Left renal pelvis (tissue), 4 donors: Measurements from ENCODE around the gene ACSM3. TPM values are rescaled to one million over a fixed set of nuclear protein-coding genes. Genes with fewer than 3 reads are reported as not detected.
A peak's percentile ranks its signal among the peaks of the same experiment; 100 is the strongest.

Experiments
- DNase-seq, 4 donors: peaks; one replicate each; pipeline ENCODE4 v3.0.0-alpha.2; 2013; ENCODE audit warnings: low read depth in 4 of 4, low spot score in 3 of 4
- polyA plus RNA-seq, 4 donors: library from polyadenylated mRNA; unstranded; fragments of 120-200 nt; gene quantifications; one replicate each; pipeline ENCODE4 v1.2.1, GENCODE V29; 2013; ENCODE audit not compliant: insufficient read length in 4 of 4

ACSM3 gene
- polyA plus RNA-seq, 4 donors: 25.9 to 107 (median 102) TPM

DNA sequence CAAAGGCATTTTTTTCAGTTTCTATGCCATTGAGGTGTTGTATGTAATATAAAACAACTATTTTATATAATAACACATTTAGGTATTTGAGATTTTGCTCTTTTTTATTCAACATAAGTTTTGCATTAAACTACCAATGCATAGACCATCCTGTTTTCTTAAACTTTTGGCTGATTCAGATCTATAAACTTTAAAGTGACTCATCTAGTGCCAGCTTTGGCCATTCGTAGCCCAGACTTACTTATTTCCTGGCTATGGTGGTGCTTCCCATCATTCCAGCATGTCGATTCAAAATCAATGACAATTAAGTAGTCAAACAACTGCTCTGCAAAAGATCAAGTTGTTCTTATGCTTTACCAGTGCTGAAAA is 39.4 kb downstream of the ACSM3 start:
- no peak for DNase-seq

DNA sequence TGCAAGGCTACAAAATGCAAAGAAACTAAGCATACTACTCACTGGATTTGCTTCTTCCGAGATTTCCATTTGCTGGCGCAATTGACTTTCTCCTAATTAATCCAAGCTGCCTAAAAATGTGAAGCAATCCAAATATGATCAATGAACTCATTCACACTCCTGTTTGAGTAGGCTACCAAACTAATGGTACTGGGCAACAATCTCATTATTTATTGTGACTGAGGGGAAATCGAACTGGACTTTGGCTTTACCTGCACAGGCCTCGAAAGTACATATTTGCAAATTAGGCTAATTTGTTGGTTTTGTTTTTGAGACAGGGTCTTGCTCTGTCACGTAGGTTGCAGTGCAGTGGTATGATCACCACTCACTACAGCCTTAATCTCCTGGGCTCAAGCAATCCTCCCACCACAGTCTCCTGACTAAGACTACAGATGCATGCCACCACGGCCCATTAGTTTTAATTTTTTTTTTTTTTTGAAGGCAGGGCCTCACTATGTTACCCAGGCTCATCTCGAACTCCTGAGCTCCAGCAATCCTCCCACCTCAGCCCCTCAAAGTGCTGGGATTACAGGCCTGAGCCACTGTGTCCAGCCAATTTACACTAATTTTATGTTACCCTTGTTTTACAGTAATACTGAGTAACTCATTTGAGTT is 39.9 kb downstream of the ACSM3 start:
- no peak for DNase-seq

DNA sequence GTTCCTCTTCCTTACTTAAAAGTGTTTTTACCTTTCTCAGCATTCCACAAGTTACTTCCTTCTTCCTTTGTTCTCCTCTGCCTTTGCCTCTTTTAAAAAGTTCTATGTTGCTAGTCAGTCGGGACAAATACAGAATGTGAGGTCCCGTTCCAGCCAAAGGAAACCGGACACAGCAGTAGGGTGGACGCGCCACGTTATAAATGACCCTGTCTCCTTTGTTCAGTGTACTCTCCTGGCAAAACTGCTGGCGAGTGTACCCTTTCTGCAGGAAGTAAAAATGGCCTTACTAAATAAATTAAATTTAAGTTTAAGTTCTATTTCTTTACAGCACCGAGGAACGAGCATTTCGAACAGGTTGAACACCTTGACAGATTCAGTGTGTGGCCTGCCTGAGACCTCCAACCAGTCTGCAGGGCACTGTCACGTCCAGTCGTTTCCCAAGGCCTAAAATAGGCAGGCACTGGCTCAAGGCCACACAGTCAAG is 41.9 kb downstream of the ACSM3 start:
- DNase-seq: peak in 3 of 4 donors; percentile 8 to 21 (median 14)

DNA sequence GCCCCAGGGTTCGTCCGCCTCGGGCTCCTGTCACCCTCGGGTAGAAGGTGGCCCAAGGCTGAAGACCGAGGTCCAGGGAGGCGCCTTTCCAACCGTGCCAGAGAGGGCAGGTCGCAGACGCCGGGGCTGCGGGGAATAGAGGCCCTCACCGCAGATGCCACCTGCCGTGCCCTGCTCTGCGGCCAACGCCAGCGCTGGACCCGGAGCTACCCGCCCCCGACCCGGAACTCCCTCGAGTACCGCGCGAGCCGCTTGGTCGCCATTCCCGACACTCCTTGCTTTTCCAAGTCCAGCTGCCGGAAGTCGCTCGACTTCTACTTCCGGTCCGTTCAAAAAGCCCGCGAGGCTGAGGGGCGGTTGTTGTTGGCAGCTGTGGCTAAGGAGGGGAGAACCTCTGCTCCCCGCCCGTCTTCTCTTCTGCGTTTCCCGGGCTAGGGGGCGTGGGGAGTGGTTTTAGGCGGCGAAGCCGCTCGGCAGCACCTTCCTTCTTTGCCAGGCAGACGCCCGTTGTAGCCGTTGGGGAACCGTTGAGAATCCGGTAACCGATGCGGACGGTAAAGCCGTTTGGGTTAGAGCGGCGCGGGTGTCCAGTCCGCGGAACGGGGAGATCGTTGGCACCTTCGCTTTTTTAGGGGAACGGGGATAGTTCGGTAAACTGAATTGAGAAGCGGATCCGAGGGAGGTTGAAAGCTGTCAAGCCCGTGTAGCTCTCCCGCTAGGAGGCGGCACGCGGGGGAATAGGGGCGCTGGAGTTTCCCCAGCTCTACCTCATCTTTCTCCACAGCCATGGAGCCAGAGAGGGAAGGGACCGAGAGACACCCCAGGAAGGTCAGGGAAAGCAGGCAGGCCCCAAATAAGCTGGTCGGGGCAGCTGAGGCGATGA is 42.6 kb downstream of the ACSM3 start, which contains the start of the genes ERI2 and REXO5:
ERI2 (minus strand) TSS at position 305 of the 883 bp plus-strand sequence; CDS start at position 263, 42 bp downstream.
REXO5 (plus strand) TSS at position 360 of the 883 bp plus-strand sequence; CDS start at position 787, 427 bp downstream.
- peak; percentile 89 to 95 (median 92) for DNase-seq

DNA sequence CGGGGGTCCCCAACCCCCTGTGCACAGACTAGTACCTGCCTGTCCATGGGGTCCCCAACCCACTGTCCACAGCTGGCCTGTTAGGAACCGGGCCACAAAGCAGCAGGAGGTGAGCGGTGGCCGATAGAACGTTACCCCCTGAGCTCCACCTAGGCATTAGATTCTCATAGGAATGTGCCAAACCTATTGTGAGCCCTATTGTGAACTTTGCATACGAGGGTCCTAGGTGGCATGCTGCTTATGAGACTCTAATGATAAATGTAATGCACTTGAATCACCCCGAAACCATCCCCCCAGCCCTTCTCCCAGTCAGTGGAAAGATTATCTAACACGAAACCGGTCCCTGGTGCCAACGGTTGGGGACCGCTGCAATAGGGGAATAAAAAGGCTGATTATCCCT is 44.0 kb downstream of the ACSM3 start:
- no peak for DNase-seq

DNA sequence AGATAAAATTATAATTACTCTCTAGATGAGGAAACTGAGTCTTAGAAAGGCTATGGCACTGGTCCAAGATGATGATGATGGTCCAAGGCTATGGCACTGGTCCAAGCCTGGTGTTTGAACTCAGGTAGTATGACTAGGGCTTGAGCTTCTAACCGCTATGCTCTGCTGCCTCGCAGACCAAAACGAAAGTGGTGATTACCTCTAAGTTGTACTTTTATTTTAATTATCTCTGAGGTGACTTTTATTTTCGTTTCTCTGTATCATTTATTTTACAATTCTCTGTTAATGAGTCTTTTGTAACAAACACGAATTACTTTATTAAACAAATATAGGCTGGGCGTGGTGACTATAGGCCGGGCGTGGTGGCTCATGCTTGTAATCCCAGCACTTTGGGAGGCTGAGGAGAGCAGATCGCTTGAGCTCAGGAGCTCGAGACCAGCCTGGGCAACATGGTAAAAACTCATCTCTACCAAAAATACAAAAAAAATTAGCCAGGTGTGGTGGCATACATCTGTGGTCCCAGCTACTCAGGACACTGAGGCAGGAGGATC is 48.1 kb downstream of the ACSM3 start:
- no peak for DNase-seq

DNA sequence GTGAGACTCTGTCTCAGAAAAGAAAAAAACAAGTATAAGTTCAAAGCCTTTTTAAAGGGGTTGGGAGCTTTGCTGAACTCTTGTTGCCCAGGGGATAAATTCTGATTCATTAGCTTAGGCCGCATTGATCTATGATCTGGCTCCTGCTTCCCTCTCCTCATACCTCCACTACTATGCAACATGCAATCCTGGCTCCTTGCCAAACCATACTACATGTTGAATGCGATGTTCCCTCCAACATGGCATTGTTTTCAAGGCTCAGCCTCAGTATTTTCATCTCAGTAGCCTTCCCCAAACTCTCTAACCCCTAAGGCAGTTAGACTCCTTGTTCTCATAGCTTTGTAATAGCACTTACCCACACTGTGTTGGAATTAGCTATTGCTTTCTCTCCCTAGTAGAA is 48.7 kb downstream of the ACSM3 start:
- DNase-seq: no peak

DNA sequence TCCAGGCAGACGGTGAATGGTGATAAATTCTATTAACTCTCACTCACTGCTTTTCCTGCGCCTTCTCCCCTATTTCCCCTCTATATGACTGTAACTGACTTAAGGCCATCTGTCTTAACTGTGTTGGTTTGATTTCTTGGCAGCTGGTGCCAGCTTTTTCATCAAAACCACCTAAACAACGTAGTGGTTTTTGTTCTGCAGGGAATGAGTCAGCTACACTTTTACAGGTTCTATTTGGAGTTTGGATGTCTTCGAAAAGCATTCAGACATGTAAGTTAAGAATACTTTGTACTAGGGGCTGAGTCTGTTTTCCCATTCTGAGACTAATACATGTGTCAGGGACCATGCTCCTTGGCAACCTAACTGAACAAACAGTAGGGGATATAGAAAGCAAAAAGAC is 51.0 kb downstream of the ACSM3 start:
- DNase-seq: no peak

DNA sequence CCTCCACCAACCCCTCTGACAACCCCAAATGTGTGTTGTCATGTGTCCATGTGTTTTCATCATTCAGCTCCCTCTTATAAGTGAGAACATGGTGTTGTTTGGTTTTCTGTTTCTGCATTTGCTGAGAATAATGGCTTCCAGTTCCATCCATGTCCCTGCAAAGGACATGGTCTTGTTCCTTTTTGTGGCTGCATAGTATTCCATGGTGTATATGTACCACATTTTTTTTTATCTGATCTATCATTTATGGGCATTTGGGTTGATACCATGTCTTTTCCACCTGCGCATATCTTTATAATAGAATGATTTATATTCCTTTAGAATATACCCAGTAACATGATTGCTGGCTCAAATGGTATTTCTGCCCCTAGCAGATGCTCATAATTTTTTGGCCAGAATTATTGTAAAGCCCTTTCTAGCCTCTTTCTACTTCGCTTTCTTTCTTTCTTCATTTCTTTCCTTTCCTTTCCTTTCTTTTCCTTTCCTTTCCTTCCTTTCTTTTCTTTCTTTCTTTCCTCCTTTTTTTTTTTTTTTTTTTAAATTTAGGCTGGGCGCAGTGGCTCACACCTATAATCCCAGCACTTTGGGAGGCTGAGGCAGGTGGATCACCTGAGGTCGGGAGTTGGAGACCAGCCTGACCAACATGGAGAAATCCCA is 55.2 kb downstream of the ACSM3 start:
- no peak for DNase-seq

DNA sequence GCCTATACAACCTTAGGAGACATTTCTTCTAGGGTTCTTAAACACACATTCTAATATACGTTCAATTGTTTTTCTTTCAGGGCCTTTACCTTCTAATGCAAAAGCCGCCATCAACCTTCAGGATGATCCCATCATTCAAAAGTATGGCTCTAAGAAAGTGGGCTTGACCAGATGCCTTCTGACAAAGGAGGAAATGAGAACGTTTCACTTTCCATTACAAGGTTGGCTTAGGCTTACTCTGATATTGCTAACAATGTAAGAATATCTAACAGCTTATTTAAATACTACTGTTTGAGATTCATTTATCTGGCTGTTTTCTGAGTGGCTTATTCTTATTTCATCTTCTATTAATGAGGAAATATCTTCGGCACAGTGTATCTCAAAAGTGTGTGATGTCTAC is 57.9 kb downstream of the ACSM3 start:
- DNase-seq: no peak

DNA sequence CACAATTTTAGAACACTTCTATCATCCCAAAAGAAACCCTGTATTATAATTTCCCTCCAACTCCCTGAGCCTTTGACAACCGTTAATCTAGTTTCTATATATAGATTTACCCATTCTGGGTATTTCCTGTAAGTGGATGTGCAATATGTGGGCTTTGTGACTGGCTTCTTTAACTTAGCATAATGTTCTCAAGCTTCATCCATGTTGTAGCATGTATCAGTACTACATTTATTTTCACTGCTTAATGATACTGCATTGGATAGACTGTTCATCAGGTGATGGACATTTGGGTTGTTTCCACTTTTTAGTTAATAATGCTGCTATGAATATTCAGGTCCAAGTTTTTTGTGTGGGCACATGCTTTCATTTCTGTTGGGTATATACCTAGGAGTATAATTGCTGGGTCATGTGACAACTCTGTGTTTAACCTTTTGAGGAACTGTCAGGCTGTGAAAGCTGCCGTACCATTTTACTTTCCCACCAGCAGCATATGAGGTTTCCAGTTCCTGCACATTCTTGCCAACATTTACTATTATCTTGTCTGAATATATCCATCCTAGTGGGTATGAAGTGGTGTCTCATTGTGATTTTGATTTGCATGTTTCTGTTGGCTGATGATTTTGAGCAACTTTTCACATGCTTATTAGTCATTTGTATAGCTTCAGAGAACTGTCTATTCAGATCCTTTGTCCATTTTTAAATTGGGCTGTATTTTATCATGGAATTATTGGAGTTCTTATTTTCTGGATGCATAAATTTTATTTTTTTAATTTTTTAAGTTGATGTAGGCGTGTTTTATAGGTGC is 58.9 kb downstream of the ACSM3 start:
- no peak for DNase-seq

DNA sequence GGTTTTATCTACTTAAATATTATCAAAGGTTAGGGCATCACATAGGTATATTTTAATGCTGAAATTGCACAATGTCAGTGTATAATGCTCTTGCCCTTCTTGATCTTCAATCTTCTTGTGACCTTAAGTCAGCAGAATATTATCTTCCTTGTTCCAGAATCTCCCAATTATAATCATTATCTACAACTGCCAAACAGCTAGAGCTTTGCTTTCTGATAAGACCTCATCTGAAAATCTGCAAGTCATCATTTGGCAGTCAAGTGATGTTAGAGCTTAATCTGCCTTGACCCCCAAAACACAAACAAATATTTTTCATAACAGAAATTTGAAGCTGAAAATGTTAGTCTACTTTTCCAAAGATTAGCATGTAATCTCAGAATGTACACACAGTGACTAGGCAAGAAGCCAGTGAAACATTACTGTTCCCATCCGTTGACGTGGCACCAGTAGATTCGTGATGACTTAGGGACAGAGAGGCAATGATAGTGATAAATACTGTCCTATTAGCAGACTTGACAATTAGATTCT is 62.3 kb downstream of the ACSM3 start:
- DNase-seq: no peak

DNA sequence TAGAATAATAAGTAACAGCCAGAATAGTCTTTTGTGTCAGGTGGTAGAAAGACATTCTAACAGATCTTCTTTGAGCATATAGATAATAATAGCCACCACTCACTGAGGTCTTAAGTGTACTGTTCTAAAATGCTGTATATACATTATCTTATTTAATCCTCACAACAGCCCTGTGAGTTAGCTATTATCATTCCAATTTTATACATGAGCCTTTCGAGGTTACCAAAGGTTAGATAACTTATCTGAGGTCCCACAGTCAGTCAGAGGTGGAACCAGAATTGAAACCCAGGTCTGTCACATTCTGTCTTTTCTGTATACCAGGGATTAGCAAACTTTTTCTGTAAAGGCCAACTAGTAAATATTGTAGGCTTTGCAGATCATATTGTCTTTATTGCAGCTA is 65.7 kb downstream of the ACSM3 start:
- no peak for DNase-seq

DNA sequence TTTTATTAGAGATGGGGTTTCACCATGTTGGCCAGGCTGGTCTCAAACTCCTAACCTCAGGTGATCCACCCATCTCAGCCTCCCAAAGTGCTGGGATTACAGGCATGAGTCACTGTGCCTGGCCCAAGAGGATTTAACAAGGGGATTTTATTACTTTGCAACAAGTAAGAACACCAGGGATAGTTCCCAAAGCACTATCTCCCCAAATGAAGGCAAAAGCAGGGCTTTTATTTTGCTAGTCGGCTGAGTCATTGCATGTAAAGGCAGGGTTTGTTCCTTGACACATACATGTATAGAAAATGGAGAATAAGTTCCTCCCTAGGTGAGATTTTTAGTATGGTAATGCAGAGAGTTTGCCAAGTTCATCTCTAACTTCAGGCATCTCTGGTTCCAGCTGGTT is 66.6 kb downstream of the ACSM3 start:
- no peak for DNase-seq

DNA sequence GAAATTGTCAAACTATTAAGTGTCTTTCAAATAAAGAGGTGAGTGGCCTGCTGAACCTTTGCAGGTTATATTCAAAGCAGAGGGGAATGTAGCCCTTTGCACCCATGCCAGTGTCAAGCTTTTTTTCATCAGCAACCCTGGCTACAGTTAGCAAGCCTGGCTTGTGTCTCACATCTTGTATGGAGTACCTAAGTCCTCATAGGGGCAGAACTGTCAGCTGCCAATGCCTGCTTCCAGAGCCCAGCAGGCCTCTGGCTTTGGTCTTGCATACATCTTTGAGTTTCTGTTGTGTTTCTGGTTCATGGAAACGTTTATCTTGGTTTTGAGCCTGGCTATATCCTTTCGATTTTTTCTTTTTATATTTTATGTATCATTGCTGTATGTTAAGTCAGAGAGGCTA is 69.3 kb downstream of the ACSM3 start:
- DNase-seq: no peak

DNA sequence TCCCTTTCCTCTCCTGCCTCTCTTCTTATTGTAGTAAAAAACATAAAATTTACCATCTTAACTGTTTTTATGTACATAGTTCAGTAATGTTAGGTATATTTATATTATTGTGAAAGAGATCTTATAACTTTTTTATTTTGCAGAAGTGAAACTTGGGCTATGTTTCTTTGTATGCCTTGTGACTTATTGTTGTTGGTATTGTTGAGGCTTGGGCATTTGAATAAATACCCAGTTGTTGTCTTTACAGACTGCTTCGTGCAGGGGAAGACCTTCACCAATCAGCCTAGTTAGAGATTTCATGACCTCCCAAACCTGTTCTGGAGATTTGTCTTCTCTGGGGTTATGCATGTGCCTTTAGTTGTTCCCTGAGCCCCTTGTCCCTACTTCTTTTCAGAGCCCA is 74.4 kb downstream of the ACSM3 start:
- no peak for DNase-seq

DNA sequence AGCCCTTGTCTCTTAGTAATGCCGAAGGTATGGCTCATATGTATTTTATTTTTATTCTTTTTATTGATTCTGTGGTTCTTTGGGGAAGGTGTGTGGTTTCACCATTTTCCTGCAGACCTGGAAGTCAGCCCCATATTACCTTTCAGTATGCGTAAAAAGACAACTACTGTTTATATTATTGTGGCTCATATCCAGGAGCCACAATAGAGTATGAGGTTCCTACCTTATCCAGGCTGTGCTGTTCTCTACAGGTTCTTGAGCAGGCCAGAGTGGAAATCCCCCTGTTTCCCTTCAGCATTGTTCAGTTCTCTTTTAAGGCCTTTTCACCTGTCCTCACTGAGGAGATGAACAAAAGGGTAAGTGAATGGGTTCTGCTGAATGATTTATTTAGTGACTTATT is 75.7 kb downstream of the ACSM3 start:
- no peak for DNase-seq

DNA sequence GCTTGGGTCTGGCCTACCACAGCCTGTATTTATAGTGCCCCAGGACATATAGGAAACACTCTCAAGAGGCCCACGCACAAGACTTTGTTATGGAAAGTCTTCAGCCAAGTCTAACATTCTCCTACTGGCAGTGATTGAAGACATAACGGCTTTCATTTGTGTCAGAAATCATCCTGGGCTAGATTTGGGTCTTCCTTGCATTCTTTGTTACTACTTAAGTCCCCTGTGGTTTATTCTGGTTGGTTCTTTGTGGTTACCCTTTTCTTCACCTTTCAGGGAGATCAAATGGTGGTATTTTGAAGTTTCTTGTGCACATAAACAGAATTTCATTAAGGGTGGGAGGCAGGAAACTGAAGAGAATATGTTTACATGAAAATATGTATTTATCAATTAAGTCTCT is 80.2 kb downstream of the ACSM3 start:
- no peak for DNase-seq

DNA sequence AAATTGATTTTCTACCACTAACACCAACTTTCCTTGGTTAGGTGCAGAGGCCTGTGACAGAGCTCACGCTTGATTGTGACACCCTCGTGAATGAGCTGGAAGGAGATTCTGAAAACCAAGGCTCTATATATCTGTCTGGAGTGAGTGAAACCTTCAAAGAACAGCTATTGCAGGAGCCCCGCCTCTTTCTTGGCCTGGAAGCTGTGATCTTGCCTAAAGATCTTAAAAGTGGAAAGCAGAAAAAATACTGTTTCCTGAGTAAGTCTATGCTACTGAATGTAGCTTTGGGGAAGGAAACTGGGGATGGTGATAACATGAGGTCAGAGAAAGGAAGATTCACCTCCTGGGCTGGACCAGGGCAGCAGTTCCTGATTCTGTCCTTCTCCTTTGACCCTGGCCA is 80.8 kb downstream of the ACSM3 start:
- no peak for DNase-seq

DNA sequence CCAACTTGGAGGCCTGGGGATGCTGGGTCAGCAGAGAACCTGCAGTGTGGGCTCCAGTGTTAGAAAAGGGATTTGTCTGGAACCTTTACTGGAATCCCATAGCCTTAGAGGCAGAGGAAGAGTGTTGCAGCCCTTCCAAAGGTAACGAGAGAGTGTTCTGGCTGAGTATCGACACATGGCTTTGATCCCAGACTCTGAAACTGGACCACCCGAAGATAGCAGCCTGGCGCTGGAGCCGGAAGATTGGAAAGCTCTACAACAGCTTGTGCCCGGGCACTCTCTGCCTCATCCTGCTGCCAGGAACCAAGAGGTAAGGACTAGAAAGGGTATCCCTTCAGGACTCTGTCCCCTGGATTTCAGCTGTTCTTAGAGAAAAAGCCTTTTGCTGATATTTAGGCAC is 82.2 kb downstream of the ACSM3 start:
- no peak for DNase-seq
